DOHH2 (cell line): ENCODE results near the gene ACTL6B.

Experiments
- H3F3A ChIP-seq: fragments of 200-600 bp; sonication (generic), shearing (Covaris generic); 2 replicates; pipeline ENCODE4 v1.6.0; 2016; ENCODE audit warnings: antibody characterized with exemption, mild to moderate bottlenecking; ENCODE audit not compliant: control insufficient read depth, insufficient read depth
- H3K27ac ChIP-seq: fragments of 200-600 bp; sonication (generic); 2 replicates; pipeline ENCODE4 v1.5.1; 2014; ENCODE audit warnings: low read depth, mild to moderate bottlenecking, low read length, moderate library complexity
- H3K27me3 ChIP-seq: fragments of 200-600 bp; sonication (generic); 2 replicates; pipeline ENCODE4 v1.6.1; 2014; ENCODE audit warnings: mild to moderate bottlenecking, low read length, mixed read lengths; ENCODE audit not compliant: control insufficient read depth
- H3K36me3 ChIP-seq: fragments of 200-600 bp; sonication (generic); 2 replicates; pipeline ENCODE4 v1.6.1; 2014; ENCODE audit warnings: mild to moderate bottlenecking, low read length, moderate library complexity, mixed read lengths; ENCODE audit not compliant: control insufficient read depth
- H3K4me1 ChIP-seq: fragments of 200-600 bp; sonication (generic); 2 replicates; pipeline ENCODE4 v1.6.1; 2014; ENCODE audit warnings: mild to moderate bottlenecking, low read length, mixed read lengths; ENCODE audit not compliant: control insufficient read depth
- H3K4me2 ChIP-seq: fragments of 200-600 bp; sonication (generic); 2 replicates; pipeline ENCODE4 v1.6.0; 2014; ENCODE audit warnings: mild to moderate bottlenecking, low read length, moderate library complexity
- H3K4me3 ChIP-seq: fragments of 200-600 bp; sonication (generic); 2 replicates; pipeline ENCODE4 v1.5.1; 2014; ENCODE audit warnings: mild to moderate bottlenecking, low read length, mixed read lengths
- H3K79me2 ChIP-seq: fragments of 200-600 bp; sonication (generic); 2 replicates; pipeline ENCODE4 v1.6.1; 2014; ENCODE audit warnings: mild to moderate bottlenecking, low read length, mixed read lengths; ENCODE audit not compliant: control insufficient read depth
- H3K9me2 ChIP-seq: fragments of 200-600 bp; sonication (generic); replicated peaks from 2 replicates; pipeline ENCODE4 v1.6.1; 2014; ENCODE audit warnings: mild to moderate bottlenecking, low read length, mixed read lengths; ENCODE audit not compliant: control insufficient read depth
- H3K9me3 ChIP-seq: fragments of 200-600 bp; sonication (generic); 2 replicates; pipeline ENCODE4 v1.6.1; 2014; ENCODE audit warnings: antibody characterized with exemption, low read length, mixed read lengths; ENCODE audit not compliant: control insufficient read depth, insufficient read depth
- H4K20me1 ChIP-seq: fragments of 200-600 bp; sonication (generic); 2 replicates; pipeline ENCODE4 v1.6.0; 2014; ENCODE audit warnings: low read depth, mild to moderate bottlenecking, antibody characterized with exemption, low read length, moderate library complexity; ENCODE audit not compliant: control insufficient read depth, insufficient read depth
- CTCF ChIP-seq: fragments of 200-600 bp; sonication (generic); IDR thresholded peaks from one replicate; pipeline ENCODE4 v1.5.1; 2014; ENCODE audit warnings: antibody characterized with exemption, mild to moderate bottlenecking, low read depth, low read length; ENCODE audit not compliant: poor library complexity, severe bottlenecking
- EZH2phosphoT487 ChIP-seq: fragments of 200-600 bp; sonication (generic); IDR thresholded peaks from 2 replicates; pipeline ENCODE4 v1.6.1; 2017; ENCODE audit warnings: borderline replicate concordance, mild to moderate bottlenecking, antibody characterized with exemption, low read length, moderate library complexity, mixed read lengths

The ACTL6B gene

GRCh38 chr7:100696123-100696521 is 39.9 kb upstream of the ACTL6B start:
- Histone ChIP-seq H3K27ac (no peak overlapping the region), H3K27me3 (peaks cover 49% of the 10 kb centered on the region), H3K79me2 (peaks cover 26% of the 10 kb centered on the region), H3K4me2 (peak overlapping the region; percentile 64), H3K9me2 (no peaks in the 10 kb centered on the region), H3K9me3 (no peaks in the 10 kb centered on the region), H3F3A (peaks cover 19% of the 10 kb centered on the region), H3K4me1 (peaks cover 35% of the 10 kb centered on the region), H3K36me3 (peaks cover 19% of the 10 kb centered on the region), H4K20me1 (peaks cover 4% of the 10 kb centered on the region), H3K4me3 (no peak overlapping the region)
- TF ChIP-seq CTCF (no peak), EZH2phosphoT487 (no peak)

GRCh38 chr7:100694098-100694745 is 38.0 kb upstream of the ACTL6B start, which contains the start of gene GIGYF1:
Gene GIGYF1, minus strand, starts transcription at chr7:100694250. Its CDS starts 6,012 bp downstream, at chr7:100688238.
- Histone ChIP-seq H4K20me1 (peaks cover 19% of the 10 kb centered on the region), H3K9me2 (no peaks in the 10 kb centered on the region), H3K36me3 (peaks cover 35% of the 10 kb centered on the region), H3F3A (peaks cover 19% of the 10 kb centered on the region), H3K4me1 (peaks cover 47% of the 10 kb centered on the region), H3K27ac (peak within 1 kb of the TSS; percentile 32), H3K4me2 (peak within 1 kb of the TSS; percentile 79), H3K9me3 (no peaks in the 10 kb centered on the region), H3K27me3 (peaks cover 33% of the 10 kb centered on the region), H3K4me3 (peak within 1 kb of the TSS; percentile 87), H3K79me2 (peaks cover 45% of the 10 kb centered on the region)
- no peak for TF ChIP-seq EZH2phosphoT487
- TF ChIP-seq CTCF, result no peak

DNA sequence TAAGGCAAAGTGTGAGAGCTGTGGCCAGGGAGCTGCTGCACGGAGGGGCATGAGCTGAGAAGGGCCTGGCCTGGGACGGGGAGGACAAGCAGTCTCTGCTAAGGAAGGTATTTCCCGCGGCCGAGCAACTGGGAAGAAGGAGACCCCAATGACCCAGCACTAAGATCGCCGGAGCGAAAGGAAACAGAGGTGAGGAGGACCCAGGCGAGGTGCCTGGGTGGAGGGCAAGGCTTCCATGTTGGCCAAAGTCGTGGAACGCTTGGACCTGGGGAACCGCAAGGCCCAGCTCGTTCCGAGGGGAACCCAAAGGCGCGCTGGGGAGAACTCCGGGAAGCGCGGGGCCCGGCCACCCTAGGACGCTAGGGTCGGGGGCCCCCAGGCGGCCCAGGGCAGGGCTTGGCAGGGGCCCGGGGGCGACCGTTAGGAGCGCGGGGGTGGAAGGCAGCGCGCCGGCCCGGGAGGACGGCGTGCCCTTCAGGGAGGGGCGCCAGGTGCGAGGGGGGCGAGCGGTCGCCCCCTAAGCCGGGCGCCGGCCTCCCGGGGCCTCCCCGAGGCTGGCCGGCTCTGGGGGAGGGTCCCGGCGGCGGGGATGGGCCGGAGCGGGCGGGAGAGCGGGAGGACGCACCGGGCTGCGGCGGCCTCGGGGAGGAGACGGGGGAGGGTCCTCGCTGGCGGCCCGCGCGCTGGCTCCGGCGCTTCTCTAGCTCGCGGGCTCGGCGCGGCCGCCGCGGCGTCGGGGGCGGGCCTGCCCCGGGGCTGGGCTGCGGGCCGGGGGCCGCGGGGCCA is 37.3 kb upstream of the ACTL6B start:
- peaks cover 19% of the 10 kb centered on the region for H3F3A ChIP-seq
- H3K9me2 ChIP-seq, result no peaks in the 10 kb centered on the region
- peaks cover 53% of the 10 kb centered on the region for H3K79me2 ChIP-seq
- no peak for TF ChIP-seq CTCF
- TF ChIP-seq EZH2phosphoT487, result no peak
- no peaks in the 10 kb centered on the region for H3K9me3 ChIP-seq
- peaks cover 26% of the 10 kb centered on the region for H4K20me1 ChIP-seq
- H3K36me3 ChIP-seq, result peaks cover 42% of the 10 kb centered on the region
- H3K27me3 ChIP-seq, result peaks cover 28% of the 10 kb centered on the region
- H3K27ac ChIP-seq, result peak overlapping the region; percentile 32
- H3K4me2 ChIP-seq, result peak overlapping the region; percentile 79
- H3K4me3 ChIP-seq, result peak overlapping the region; percentile 87
- H3K4me1 ChIP-seq, result peaks cover 47% of the 10 kb centered on the region
